GM12892 (cell line): ENCODE data around the gene LYL1.
A peak's percentile ranks its signal among the peaks of the same experiment; 100 is the strongest.

Experiments used
- POLR2A ChIP-seq: IDR thresholded peaks from 2 replicates; pipeline ENCODE4 v1.6.1; 2011; ENCODE audit warnings: low read depth, low read length, control low read depth
- TAF1 ChIP-seq: IDR thresholded peaks from 2 replicates; pipeline ENCODE4 v1.6.1; 2011; ENCODE audit warnings: low read depth, mild to moderate bottlenecking, control low read depth, low read length, borderline replicate concordance

DNA sequence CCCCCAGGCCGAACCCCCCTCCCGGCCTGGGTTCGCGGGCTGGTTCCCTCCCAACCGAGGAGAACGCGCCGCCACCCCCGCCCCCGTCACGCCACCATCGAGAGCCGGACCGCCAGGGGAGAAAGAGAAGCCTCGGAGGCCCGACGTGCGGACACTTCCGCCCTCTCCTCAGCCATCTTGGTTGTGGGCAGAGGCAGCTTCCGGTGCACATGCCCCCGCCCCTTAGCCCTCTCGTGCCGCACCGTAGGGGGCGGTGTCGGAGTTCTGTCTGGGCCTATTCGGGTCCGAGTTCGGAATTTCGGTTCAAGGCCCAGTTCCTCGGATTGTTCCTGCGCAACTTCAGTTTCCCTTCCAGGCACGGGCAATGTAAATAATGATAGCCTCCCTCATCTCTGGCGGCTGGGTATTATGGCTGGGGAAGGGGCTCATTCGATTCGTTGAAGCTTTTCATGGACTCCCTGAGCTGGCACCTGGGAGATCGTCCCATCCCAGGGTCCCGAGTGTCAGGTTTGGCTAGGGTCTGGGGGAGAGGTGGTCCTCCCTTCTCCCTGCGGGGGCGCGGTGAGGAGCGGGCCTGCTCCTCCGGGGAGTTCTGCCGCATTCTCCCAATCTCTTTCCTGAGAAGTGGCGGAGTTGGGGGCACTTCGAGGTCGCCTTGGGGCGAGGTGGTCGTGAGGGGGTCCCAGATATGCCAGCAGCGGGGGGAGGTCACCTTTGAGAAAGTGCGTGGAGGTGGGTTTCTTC, 47.7 kb upstream of the LYL1 start, which contains the start of the genes IER2 and STX10:
- no peak; the same call in 1 of the 2 replicates for TF ChIP-seq POLR2A
- 0 out of 2 replicates have a peak, but pooled peaks have one; percentile 26 for TF ChIP-seq TAF1
